ENCODE results near the gene NEK11.

The NEK11 gene

DNA sequence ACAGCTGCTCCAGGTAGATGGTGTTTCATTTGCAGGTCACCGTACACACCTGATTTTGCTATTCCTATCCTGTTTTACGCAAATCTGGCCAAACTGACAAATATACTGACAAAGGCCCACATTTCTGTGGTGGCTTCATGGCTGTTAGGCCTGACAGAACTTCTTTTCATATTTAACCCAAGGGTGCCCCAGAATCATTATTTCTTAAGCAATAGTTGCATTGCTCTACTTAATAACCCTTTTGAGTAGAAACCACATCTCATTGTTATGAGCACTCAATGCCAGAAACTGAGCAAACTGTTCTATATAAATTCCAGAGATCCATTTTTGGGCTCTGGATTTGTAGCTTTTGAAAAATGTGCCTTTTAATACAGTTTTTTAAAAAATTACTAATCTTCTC lies 19.4 kb upstream of the NEK11 start:
- no peak overlapping the region for H3K27ac ChIP-seq
- H3K4me1 ChIP-seq, result peaks cover 0 to 12% (median 2%) of the 10 kb centered on the region in 10 experiments; a peak in 5 of 20 replicates
- no peak overlapping the region for H3K4me2 ChIP-seq
- no peak for TF ChIP-seq Cebpa-rat (IDR thresholded peaks at IDR 0.05)
- peaks cover 49 to 97% (median 88%) of the 10 kb centered on the region in 11 experiments for H3K36me3 ChIP-seq
- no peak overlapping the region for H3K4me3 ChIP-seq
- H3K27me3 ChIP-seq, result no peaks in the 10 kb centered on the region
- H3K9me3 ChIP-seq (replicated peaks in 1 of 11), result no peaks in the 10 kb centered on the region
- no peaks in the 10 kb centered on the region for H4K20me1 ChIP-seq
- H3K9ac ChIP-seq, result no peak overlapping the region

DNA sequence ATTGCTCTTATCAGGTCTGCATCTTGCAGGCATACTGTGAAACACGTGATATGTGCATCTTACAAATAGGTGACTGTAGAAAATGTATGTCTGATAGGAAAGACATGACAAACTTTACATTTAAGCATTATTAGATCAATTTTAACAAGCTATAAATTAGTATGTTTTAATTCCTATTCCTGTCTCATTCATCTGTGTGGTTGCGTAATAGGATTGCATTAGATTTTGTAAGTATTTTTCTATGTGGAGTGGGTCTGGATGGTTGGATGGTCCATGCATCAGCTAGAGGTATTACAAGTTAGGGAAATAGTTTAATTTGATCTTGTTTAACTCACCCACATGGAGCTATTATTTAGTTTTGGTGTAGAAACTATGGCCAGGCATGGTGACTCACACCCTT lies 18.9 kb upstream of the NEK11 start:
- Histone ChIP-seq H3K4me3 (no peak overlapping the region), H3K36me3 (peaks cover 49 to 97% (median 88%) of the 10 kb centered on the region in 11 experiments), H3K9ac (no peak overlapping the region), H3K27me3 (no peaks in the 10 kb centered on the region), H3K4me2 (no peak overlapping the region), H3K27ac (no peak overlapping the region; a peak in 1 of 22 replicates), H4K20me1 (no peaks in the 10 kb centered on the region), H3K9me3 (replicated peaks in 1 of 11) (no peaks in the 10 kb centered on the region), H3K4me1 (peaks cover 0 to 12% (median 2%) of the 10 kb centered on the region in 10 experiments; a peak in 5 of 20 replicates)
- peak in 3 of 11 experiments; percentile 45 to 74 (median 72); a peak in 5 of 22 replicates for TF ChIP-seq Cebpa-rat (IDR thresholded peaks at IDR 0.05)

DNA sequence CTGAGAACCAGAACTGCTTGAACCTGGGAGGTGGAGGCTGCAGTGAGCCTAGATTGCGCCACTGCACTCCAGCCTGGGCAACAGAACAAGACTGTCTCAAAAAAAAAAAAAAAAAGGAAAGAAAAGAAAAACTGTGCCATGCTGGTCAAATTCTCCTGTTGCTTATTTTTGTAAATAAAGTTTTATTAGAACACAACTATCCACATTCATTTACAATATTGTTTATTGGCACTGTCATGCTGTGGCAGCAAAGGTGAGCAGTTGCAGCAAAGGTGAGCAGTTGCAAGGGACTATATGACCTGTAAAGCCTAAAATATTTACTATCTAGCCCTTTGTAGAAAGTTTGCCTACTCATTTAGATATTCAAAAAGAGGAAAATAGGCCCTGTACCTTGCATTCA lies 18.4 kb upstream of the NEK11 start:
- no peak overlapping the region for H3K4me2 ChIP-seq
- no peaks in the 10 kb centered on the region for H4K20me1 ChIP-seq
- H3K27me3 ChIP-seq, result no peaks in the 10 kb centered on the region
- peaks cover 0 to 12% (median 2%) of the 10 kb centered on the region in 10 experiments; a peak in 5 of 20 replicates for H3K4me1 ChIP-seq
- H3K4me3 ChIP-seq, result no peak overlapping the region
- H3K9me3 ChIP-seq (replicated peaks in 1 of 11), result no peaks in the 10 kb centered on the region
- peaks cover 48 to 97% (median 88%) of the 10 kb centered on the region in 11 experiments for H3K36me3 ChIP-seq
- H3K9ac ChIP-seq, result no peak overlapping the region
- TF ChIP-seq Cebpa-rat (IDR thresholded peaks at IDR 0.05), result no peak
- H3K27ac ChIP-seq, result no peak overlapping the region

DNA sequence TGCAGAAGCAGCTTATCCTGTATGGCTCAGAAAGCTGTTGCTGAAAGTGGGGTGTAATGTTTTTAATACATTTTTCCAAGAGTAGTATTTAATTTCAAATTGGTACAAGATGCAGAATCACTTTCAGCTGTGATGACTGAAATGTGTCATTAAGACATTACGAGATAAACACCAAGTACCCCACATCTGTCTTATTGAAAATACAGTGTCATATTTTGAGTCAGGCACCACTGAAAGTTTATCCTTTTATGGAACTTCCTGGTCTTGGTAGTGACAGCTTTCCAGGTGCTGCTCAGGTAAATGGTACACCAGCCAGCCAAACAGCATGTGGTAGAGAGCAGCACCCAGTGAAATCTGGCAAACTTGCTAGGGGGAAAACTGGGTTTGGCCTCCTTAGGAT lies 17.0 kb upstream of the NEK11 start:
- H3K27me3 ChIP-seq, result no peaks in the 10 kb centered on the region
- no peak overlapping the region for H3K4me2 ChIP-seq
- no peak overlapping the region for H3K27ac ChIP-seq
- H3K4me1 ChIP-seq, result peaks cover 0 to 12% (median 2%) of the 10 kb centered on the region in 10 experiments; a peak in 5 of 20 replicates
- H3K4me3 ChIP-seq, result no peak overlapping the region
- no peak overlapping the region for H3K9ac ChIP-seq
- H4K20me1 ChIP-seq, result no peaks in the 10 kb centered on the region
- no peak for TF ChIP-seq Cebpa-rat (IDR thresholded peaks at IDR 0.05)
- H3K9me3 ChIP-seq (replicated peaks in 1 of 11), result no peaks in the 10 kb centered on the region
- peaks cover 49 to 97% (median 88%) of the 10 kb centered on the region in 11 experiments for H3K36me3 ChIP-seq

DNA sequence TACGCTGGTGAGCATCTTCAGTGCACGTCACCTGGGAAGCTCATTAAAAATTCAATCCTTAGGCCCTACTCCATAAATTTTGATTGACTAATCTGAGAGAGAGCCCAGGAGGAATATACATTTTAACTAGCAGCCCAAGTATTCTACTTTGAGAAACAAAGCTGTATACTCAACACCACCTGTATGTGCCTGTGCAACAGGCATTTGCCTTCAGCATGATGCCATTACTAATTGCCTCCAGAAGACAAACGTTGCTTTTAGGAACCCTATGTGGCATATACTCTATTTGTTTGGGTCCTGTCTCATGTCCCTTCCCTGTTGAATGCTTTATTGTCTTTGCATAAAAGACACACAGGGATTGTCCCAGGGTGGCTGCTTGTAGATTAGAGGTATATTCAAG lies 7.7 kb upstream of the NEK11 start:
- no peak overlapping the region for H3K4me2 ChIP-seq
- no peak for TF ChIP-seq Cebpa-rat (IDR thresholded peaks at IDR 0.05)
- H3K4me3 ChIP-seq, result no peak overlapping the region
- no peaks in the 10 kb centered on the region for H3K27me3 ChIP-seq
- peaks cover 0 to 6% (median 0%) of the 10 kb centered on the region in 11 experiments; a peak in 2 of 22 replicates for H4K20me1 ChIP-seq
- no peak overlapping the region for H3K27ac ChIP-seq
- H3K9ac ChIP-seq, result no peak overlapping the region
- H3K4me1 ChIP-seq, result peaks cover 7 to 20% (median 11%) of the 10 kb centered on the region in 10 experiments
- peaks cover 37 to 77% (median 60%) of the 10 kb centered on the region in 11 experiments for H3K36me3 ChIP-seq
- H3K9me3 ChIP-seq (replicated peaks in 1 of 11), result peaks cover 0 to 3% (median under 1%) of the 10 kb centered on the region in 11 experiments; a peak in 8 of 22 replicates

DNA sequence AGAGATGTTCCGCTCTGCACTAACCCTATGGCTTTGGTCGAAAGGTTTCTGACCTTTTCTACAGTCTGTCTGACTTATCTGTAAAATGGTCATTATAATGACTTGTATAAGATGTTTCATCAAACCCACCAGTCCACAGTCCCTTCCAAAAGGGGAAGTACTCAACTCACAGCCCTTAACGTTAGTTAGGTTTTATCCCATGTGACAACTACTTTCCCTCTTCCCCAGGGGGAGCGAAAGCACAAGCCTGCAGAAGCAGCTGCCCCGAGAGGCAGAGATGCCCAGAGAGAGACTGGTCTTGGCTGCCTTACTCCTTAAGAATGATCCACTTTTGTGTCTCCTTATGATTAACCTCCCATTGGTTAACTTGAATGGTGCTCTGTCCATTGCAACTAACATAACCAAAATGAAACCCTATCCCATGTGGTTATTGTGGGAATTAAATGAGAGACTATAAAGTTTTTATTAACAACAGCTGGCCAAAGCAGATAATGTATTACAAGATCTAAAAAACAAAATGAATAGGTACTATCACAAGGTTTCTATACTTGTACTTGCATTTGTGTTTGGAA lies 6.5 kb upstream of the NEK11 start:
- H3K9me3 ChIP-seq (replicated peaks in 1 of 11), result peaks cover 0 to 12% (median 4%) of the 10 kb centered on the region in 11 experiments; a peak in 8 of 22 replicates
- no peak overlapping the region for H3K27ac ChIP-seq
- H3K4me3 ChIP-seq, result no peak overlapping the region
- no peak for TF ChIP-seq Cebpa-rat (IDR thresholded peaks at IDR 0.05)
- no peaks in the 10 kb centered on the region for H3K27me3 ChIP-seq
- H3K9ac ChIP-seq, result no peak overlapping the region
- H3K36me3 ChIP-seq, result peaks cover 37 to 74% (median 57%) of the 10 kb centered on the region in 11 experiments
- H3K4me1 ChIP-seq, result peaks cover 7 to 22% (median 12%) of the 10 kb centered on the region in 10 experiments
- peaks cover 0 to 6% (median 0%) of the 10 kb centered on the region in 11 experiments; a peak in 2 of 22 replicates for H4K20me1 ChIP-seq
- H3K4me2 ChIP-seq, result peak overlapping the region; percentile 0 to 69 (median 46); a peak in 20 of 22 replicates

DNA sequence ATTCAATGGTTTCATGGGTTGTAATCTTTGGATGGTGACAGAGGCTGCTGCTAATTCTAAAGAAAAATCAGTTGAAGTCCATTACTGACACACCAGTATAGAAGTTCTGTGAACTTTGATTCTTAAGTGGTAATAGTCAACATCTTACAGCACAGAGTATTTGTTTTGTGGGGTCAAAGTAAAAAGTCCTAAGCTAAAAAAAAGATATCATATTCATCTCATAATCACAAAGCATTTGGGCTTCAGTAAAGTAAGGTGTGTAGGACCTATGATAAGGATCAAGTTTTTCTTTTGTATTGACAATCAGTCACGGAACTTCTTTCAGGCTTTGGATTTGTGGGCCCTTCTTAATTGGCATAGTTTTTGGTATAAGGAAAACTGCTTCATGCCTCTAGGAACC lies 1.1 kb upstream of the NEK11 start:
- TF ChIP-seq Cebpa-rat (IDR thresholded peaks at IDR 0.05), result no peak
- Histone ChIP-seq H3K27ac (0 out of 22 replicates have a peak overlapping the region, but pooled peaks of 1 of the 11 experiments have one; percentile 91), H3K36me3 (peaks cover 12 to 35% (median 23%) of the 10 kb centered on the region in 11 experiments; a peak in 21 of 22 replicates), H3K27me3 (no peaks in the 10 kb centered on the region), H3K4me1 (peaks cover 15 to 33% (median 22%) of the 10 kb centered on the region in 10 experiments), H4K20me1 (peaks cover 0 to 2% (median 0%) of the 10 kb centered on the region in 11 experiments; a peak in 1 of 22 replicates), H3K4me3 (peak overlapping the region; percentile 66 to 83 (median 75); a peak in 17 of 20 replicates), H3K9me3 (replicated peaks in 1 of 11) (peaks cover 0 to 12% (median 4%) of the 10 kb centered on the region in 11 experiments; a peak in 8 of 22 replicates), H3K9ac (peak overlapping the region in 3 of 11 experiments; percentile 81 to 90 (median 88); a peak in 3 of 22 replicates), H3K4me2 (peak overlapping the region; percentile 79 to 96 (median 94))

DNA sequence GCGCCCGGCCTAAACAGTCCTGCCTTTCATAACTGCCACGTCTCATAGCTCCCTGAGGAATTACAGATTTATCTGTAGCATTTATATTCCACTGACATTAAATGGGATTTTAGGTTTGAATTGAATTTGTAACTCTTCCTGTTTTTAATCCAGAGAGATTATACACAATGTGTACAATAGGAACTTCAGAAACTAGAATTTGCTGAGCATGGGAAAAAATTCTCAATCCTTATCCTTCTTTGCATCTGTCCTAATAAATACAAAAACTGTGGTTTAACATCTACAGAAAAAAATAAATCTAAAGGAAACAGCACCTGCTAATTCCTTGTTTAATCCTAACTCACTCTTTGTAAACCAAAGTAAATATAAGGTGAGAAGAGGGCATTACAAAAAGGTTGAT lies 2.2 kb downstream of the NEK11 start:
- Histone ChIP-seq H3K4me1 (peaks cover 14 to 23% (median 17%) of the 10 kb centered on the region in 10 experiments), H3K4me3 (no peak overlapping the region), H4K20me1 (no peaks in the 10 kb centered on the region), H3K9ac (no peak overlapping the region), H3K9me3 (replicated peaks in 1 of 11) (peaks cover 0 to 11% (median 4%) of the 10 kb centered on the region in 11 experiments; a peak in 8 of 22 replicates), H3K27ac (no peak overlapping the region), H3K27me3 (no peaks in the 10 kb centered on the region), H3K4me2 (no peak overlapping the region), H3K36me3 (peaks cover 8 to 12% (median 10%) of the 10 kb centered on the region in 11 experiments; a peak in 21 of 22 replicates)
- no peak for TF ChIP-seq Cebpa-rat (IDR thresholded peaks at IDR 0.05)

DNA sequence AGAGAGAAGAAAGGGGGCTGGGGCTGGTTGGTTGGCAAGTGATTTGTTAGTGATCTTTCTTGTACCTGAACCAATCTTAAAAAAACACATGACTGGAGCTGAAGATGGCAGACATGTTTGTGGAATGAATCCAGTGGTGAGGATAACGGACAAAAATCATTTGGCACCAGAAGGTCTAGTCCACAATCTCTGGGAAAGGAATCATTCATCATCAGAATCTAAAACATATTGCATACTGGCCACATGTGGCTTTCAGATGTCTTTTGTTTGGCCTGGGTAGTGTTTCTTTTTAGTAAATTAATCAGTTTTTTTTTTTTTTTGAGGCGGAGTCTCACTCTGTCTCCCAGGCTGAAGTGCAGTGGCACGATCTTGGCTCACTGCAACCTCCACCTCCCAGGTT lies 5.0 kb downstream of the NEK11 start:
- Histone ChIP-seq H3K4me2 (no peak overlapping the region), H3K27me3 (no peaks in the 10 kb centered on the region), H3K4me1 (peaks cover 5 to 7% (median 6%) of the 10 kb centered on the region in 10 experiments; a peak in 12 of 20 replicates), H3K4me3 (no peak overlapping the region), H3K9me3 (replicated peaks in 1 of 11) (no peaks in the 10 kb centered on the region), H4K20me1 (no peaks in the 10 kb centered on the region), H3K36me3 (no peaks in the 10 kb centered on the region), H3K27ac (no peak overlapping the region), H3K9ac (no peak overlapping the region)
- TF ChIP-seq Cebpa-rat (IDR thresholded peaks at IDR 0.05), result no peak

Data from BLaER1 treated with 17β-estradiol and CSF1 and Interleukin-3, amounts not matched to agents 10 nM and 100 nM (cell line).